Neural cell (in vitro differentiated cells): ENCODE measurements around the gene FAM168A. TPM values are rescaled to one million over a fixed set of nuclear protein-coding genes. Genes with fewer than 3 reads are reported as not detected.

Experiments
- H2AFZ ChIP-seq: fragments of 200-600, 300-800 bp; sonication (generic), shearing (Covaris generic); 2 replicates; pipeline ENCODE4 v1.6.0; 2014; ENCODE audit warnings: low read depth, mild to moderate bottlenecking, antibody characterized with exemption, low read length, moderate library complexity
- H3F3A ChIP-seq: fragments of 200-600 bp; shearing (Covaris generic); 2 replicates; pipeline ENCODE4 v1.6.1; 2016; ENCODE audit warnings: mild to moderate bottlenecking, moderate library complexity, mixed read lengths, antibody characterized with exemption, low read length; ENCODE audit not compliant: insufficient read depth, poor library complexity, severe bottlenecking
- H3K27ac ChIP-seq: fragments of 200-600, 300-800 bp; sonication (generic), shearing (Covaris generic); 2 replicates; pipeline ENCODE4 v1.5.1; 2014; ENCODE audit warnings: mild to moderate bottlenecking, low read length, moderate library complexity
- H3K27me3 ChIP-seq: fragments of 300-800, 200-600 bp; sonication (generic), shearing (Covaris generic); 2 replicates; pipeline ENCODE4 v1.6.0; 2014; ENCODE audit warnings: mild to moderate bottlenecking, low read depth, low read length, moderate library complexity; ENCODE audit not compliant: insufficient read depth
- H3K36me3 ChIP-seq: fragments of 300-800, 200-600 bp; sonication (generic), shearing (Covaris generic); 2 replicates; pipeline ENCODE4 v1.5.1; 2014; ENCODE audit warnings: mild to moderate bottlenecking, antibody characterized with exemption, low read length, moderate library complexity; ENCODE audit not compliant: insufficient read depth
- H3K4me2 ChIP-seq: fragments of 300-800, 200-600 bp; sonication (generic), shearing (Covaris generic); 2 replicates; pipeline ENCODE4 v1.6.0; 2014; ENCODE audit warnings: mild to moderate bottlenecking, low read length
- H3K4me3 ChIP-seq: fragments of 300-800, 200-600 bp; sonication (generic), shearing (Covaris generic); 2 replicates; pipeline ENCODE4 v1.5.1; 2014; ENCODE audit warnings: mild to moderate bottlenecking, low read length, moderate library complexity
- H3K79me2 ChIP-seq: fragments of 200-600 bp; shearing (Covaris generic); replicated peaks from 2 replicates; pipeline ENCODE4 v1.6.0; 2014; ENCODE audit warnings: mild to moderate bottlenecking, low read length, moderate library complexity; ENCODE audit not compliant: insufficient read depth
- H3K9ac ChIP-seq: fragments of 300-800, 200-600 bp; sonication (generic), shearing (Covaris generic); 2 replicates; pipeline ENCODE4 v1.6.1; 2016; ENCODE audit warnings: mild to moderate bottlenecking, low read length, mixed read lengths
- H3K9me2 ChIP-seq: fragments of 200-600 bp; shearing (Covaris generic); 2 replicates; pipeline ENCODE4 v1.6.1; 2016; ENCODE audit warnings: mild to moderate bottlenecking, low read length, mixed read lengths; ENCODE audit not compliant: insufficient read depth
- H3K9me3 ChIP-seq: fragments of 200-600, 300-800 bp; sonication (generic), shearing (Covaris generic); 2 replicates; pipeline ENCODE4 v1.6.1; 2016; ENCODE audit warnings: mild to moderate bottlenecking, mixed run types, low read length, moderate library complexity, mixed read lengths
- H4K20me1 ChIP-seq: fragments of 200-600 bp; shearing (Covaris generic); 2 replicates; pipeline ENCODE4 v1.6.1; 2016; ENCODE audit warnings: mild to moderate bottlenecking, mixed run types; ENCODE audit not compliant: insufficient read depth
- CTCF ChIP-seq: fragments of 450-650 bp; IDR thresholded peaks from 2 replicates; pipeline ENCODE4 v1.5.1; 2014; ENCODE audit warnings: antibody characterized with exemption, mild to moderate bottlenecking, moderate library complexity; ENCODE audit not compliant: poor library complexity, severe bottlenecking
- EP300 ChIP-seq: fragments of 450-650 bp; conservative IDR thresholded peaks from 2 replicates; pipeline ENCODE4 v1.6.1; 2014; ENCODE audit warnings: antibody characterized with exemption, mild to moderate bottlenecking, moderate library complexity; ENCODE audit not compliant: poor library complexity, severe bottlenecking
- EZH2 ChIP-seq: fragments of 200-600, 300-800 bp; shearing (Covaris generic), sonication (generic); IDR thresholded peaks from 2 replicates; pipeline ENCODE4 v1.6.1; 2014; ENCODE audit warnings: antibody characterized with exemption, low read length, borderline replicate concordance, mild to moderate bottlenecking; ENCODE audit not compliant: insufficient read depth, poor library complexity, severe bottlenecking
- MXI1 ChIP-seq: fragments of 450-650 bp; conservative IDR thresholded peaks from 2 replicates; pipeline ENCODE4 v1.6.1; 2014; ENCODE audit warnings: antibody characterized with exemption, mild to moderate bottlenecking; ENCODE audit not compliant: poor library complexity, severe bottlenecking
- POLR2AphosphoS5 ChIP-seq: IDR thresholded peaks from 2 replicates; pipeline ENCODE4 v1.6.1; 2012
- RAD21 ChIP-seq: fragments of 450-650 bp; conservative IDR thresholded peaks from 2 replicates; pipeline ENCODE4 v1.6.1; 2014; ENCODE audit warnings: antibody characterized with exemption, mild to moderate bottlenecking, moderate library complexity
- REST ChIP-seq: IDR thresholded peaks from 2 replicates; pipeline ENCODE4 v1.6.1; 2012; ENCODE audit warnings: borderline replicate concordance
- SMC3 ChIP-seq: fragments of 450-650 bp; conservative IDR thresholded peaks from 2 replicates; pipeline ENCODE4 v1.6.1; 2014; ENCODE audit warnings: antibody characterized with exemption, mild to moderate bottlenecking, moderate library complexity; ENCODE audit not compliant: poor library complexity
- TAF1 ChIP-seq: IDR thresholded peaks from 2 replicates; pipeline ENCODE4 v1.6.1; 2012; ENCODE audit warnings: low read depth
- polyA plus RNA-seq: library from polyadenylated mRNA; depleted of rRNA; stranded (reverse); fragments of >200 nt; gene quantifications from 2 replicates; pipeline ENCODE4 v1.2.3, GENCODE V29; 2014

Gene FAM168A
- polyA plus RNA-seq, 1 donor from 2014 or later = 67.3 TPM

- Histone ChIP-seq H3K27ac (no peak overlapping the region), H3K9me2 (no peaks in the 10 kb centered on the region), H3K4me3 (no peak overlapping the region), H3K9me3 (no peaks in the 10 kb centered on the region), H4K20me1 (no peaks in the 10 kb centered on the region), H3K4me2 (no peak overlapping the region), H3F3A (no peaks in the 10 kb centered on the region), H3K9ac (no peak overlapping the region), H3K36me3 (no peaks in the 10 kb centered on the region), H3K27me3 (no peaks in the 10 kb centered on the region), H3K79me2 (peaks cover 5% of the 10 kb centered on the region), H2AFZ (no peak overlapping the region)
- no peak for TF ChIP-seq TAF1
- no peak for TF ChIP-seq EP300
- TF ChIP-seq SMC3 = no peak
- no peak for TF ChIP-seq EZH2
- TF ChIP-seq CTCF = no peak
- TF ChIP-seq MXI1 = no peak
- TF ChIP-seq POLR2AphosphoS5 = no peak
- TF ChIP-seq REST = no peak
- TF ChIP-seq RAD21 = no peak
Observed at GRCh38 chr11:73519266-73519665, 78.6 kb downstream of the FAM168A start.

GRCh38 chr11:73518195-73518594, 79.7 kb downstream of the FAM168A start:
- Histone ChIP-seq H3K9me3 (no peaks in the 10 kb centered on the region), H3K27ac (no peak overlapping the region), H3K9ac (no peak overlapping the region), H3F3A (no peaks in the 10 kb centered on the region), H4K20me1 (no peaks in the 10 kb centered on the region), H3K36me3 (no peaks in the 10 kb centered on the region), H3K4me3 (no peak overlapping the region), H3K79me2 (no peaks in the 10 kb centered on the region), H2AFZ (no peak overlapping the region), H3K27me3 (no peaks in the 10 kb centered on the region), H3K4me2 (no peak overlapping the region), H3K9me2 (no peaks in the 10 kb centered on the region)
- TF ChIP-seq RAD21 (no peak), TAF1 (no peak), EZH2 (no peak), EP300 (no peak), SMC3 (no peak), POLR2AphosphoS5 (no peak)
